ENCODE measurements around the gene AP3S1. TPM values are rescaled to one million over a fixed set of nuclear protein-coding genes. Genes with fewer than 3 reads are reported as not detected.

The AP3S1 gene
- total RNA-seq = 66.4 and 92.6 TPM in 2 replicates

DNA sequence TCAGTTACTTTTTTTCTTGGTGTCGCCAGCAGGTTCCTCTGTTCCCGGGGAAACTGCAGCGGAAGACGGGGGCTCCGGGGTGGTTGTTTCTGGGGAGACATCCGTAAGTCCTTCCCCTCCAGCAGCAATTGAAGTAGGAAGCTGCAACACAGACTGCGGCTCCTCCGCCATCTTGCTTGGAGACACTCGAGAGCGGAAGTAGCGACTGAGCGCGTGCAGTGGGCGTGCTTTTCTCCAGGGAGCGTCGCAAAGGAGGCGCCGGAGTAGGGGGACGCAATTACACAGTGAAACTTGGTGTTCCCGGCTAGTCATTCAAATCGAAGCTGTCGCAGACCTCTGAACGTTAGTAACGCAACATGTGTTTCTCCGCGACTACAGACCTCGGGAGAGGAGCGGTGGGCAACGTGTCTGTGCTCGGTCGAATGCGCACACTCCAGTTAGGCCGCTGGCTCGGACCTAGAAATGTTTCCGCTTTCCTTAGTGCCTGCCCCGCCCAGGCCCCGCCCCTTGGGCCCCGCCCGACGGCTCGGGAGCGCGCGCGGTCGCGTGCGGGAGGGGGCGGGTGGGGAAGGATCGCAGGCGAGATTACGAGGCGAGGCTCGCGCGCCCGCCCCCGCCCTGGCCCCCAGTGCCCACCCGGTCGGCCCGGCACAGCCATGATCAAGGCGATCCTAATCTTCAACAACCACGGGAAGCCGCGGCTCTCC, at the start of gene AP3S1, which contains the start of gene ATG12:
Gene AP3S1 (plus strand): TSS at position 554 of the 707 bp plus-strand sequence. CDS start 103 bp downstream, at position 657.
Gene ATG12 (minus strand): TSS at position 184 of the 707 bp plus-strand sequence. CDS start 13 bp downstream, at position 171.

GRCh38 chr5:115816226-115817081, 25.3 kb upstream of the AP3S1 start, which contains the start of gene CDO1:
TSS of gene CDO1 (minus strand) at chr5:115816659. CDS start at chr5:115816397, 262 bp downstream.

DNA sequence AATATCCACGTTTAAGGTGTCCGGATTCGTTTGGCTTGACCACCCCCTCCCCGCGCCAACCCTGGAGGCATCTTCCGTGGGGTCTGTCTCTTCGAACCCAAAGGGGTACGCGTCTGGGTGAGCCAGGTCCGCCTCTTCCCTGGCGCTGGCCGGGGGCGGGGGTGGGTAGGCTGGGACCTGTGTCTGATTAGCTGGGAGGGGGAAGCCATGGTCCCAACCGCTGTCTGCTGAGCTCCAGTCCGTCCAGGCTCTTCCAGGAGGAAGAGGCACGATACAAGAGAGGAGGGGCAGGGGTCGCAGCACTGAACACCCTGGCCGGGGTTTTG, 120.5 kb downstream of the AP3S1 start, which contains the start of gene LVRN:
Gene LVRN (plus strand): TSS at position 237 of the 326 bp plus-strand sequence. CDS start 143 bp downstream, outside the sequence.

Other genes with a start within 250 kb of the AP3S1 start
- gene TICAM2, start 239.5 kb upstream of the AP3S1 start, total RNA-seq = 4.3 and 4.8 TPM in 2 replicates
- gene TMED7, start 215.9 kb upstream of the AP3S1 start, total RNA-seq = 199 and 381 TPM in 2 replicates
- gene CDO1, start 25.3 kb upstream of the AP3S1 start, total RNA-seq = 10.9 and 12.5 TPM in 2 replicates
- 49.6 and 61.6 TPM in 2 replicates for gene ATG12, start 370 bp upstream of the AP3S1 start, total RNA-seq
- 0.20 and 0.36 TPM in 2 replicates for gene LVRN, start 120.5 kb downstream of the AP3S1 start, total RNA-seq
- gene ARL14EPL, start 190.5 kb downstream of the AP3S1 start, total RNA-seq = not detected in 2 replicates
- gene COMMD10, start 243.1 kb downstream of the AP3S1 start, total RNA-seq = 20.2 and 21.0 TPM in 2 replicates